Nephron (organoid): ENCODE data around the gene NCBP2.

ENCODE experiments used
- H3K27ac Mint-ChIP-seq, 3 experiments: 2 replicates each; pipeline ENCODE4 v1.8.0; 2020; ENCODE audit warnings: mixed read lengths in 3 of 3, mild to moderate bottlenecking in 2 of 3, moderate library complexity in 1 of 3
- H3K27me3 Mint-ChIP-seq: 2 replicates; pipeline ENCODE4 v1.8.0; 2021; ENCODE audit warnings: low read depth, mild to moderate bottlenecking, moderate library complexity, mixed read lengths
- H3K36me3 Mint-ChIP-seq: 2 replicates; pipeline ENCODE4 v1.8.0; 2020; ENCODE audit warnings: low read depth, mixed read lengths
- H3K4me1 Mint-ChIP-seq: 2 replicates; pipeline ENCODE4 v1.8.0; 2020; ENCODE audit warnings: mixed read lengths
- H3K4me3 Mint-ChIP-seq, 3 experiments: 2 replicates each; pipeline ENCODE4 v1.8.0; 2020; ENCODE audit warnings: mild to moderate bottlenecking in 3 of 3, mixed read lengths in 3 of 3, moderate library complexity in 2 of 3
- H3K9me3 Mint-ChIP-seq: 2 replicates; pipeline ENCODE4 v1.8.0; 2020; ENCODE audit warnings: mixed read lengths
- CTCF ChIP-seq, 3 experiments: fragments of 200-600 bp; sonication (generic); IDR thresholded peaks; one replicate each; pipeline ENCODE4 v1.5.0; 2021; ENCODE audit warnings: antibody characterized with exemption in 3 of 3; ENCODE audit not compliant: unreplicated experiment in 3 of 3

The NCBP2 gene

DNA sequence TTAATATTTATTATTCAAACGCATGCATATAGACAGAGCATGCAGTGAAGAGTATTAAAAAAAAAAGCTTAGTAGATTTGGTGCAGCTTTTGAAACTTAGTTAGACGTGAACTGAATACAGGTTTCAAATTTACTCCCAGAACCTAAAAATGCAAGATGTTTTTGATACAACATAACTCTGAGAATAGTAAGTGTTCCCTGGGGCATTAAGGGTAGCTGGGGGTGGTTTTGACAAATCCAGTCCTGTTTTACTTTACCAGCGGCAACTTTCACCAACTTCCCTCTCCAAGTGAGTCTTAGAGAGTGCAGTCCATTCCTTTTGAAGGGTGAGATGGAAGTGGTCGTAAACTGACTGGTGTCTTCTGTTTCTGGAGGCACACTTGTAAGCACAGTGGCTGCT, 11.2 kb downstream of the NCBP2 start:
- Mint-ChIP-seq H3K27me3 (no peaks in the 10 kb centered on the region), H3K9me3 (no peaks in the 10 kb centered on the region), H3K4me3 (no peak overlapping the region), H3K4me1 (no peaks in the 10 kb centered on the region), H3K36me3 (peaks cover 56% of the 10 kb centered on the region), H3K27ac (no peak overlapping the region)
- no peak for TF ChIP-seq CTCF (IDR thresholded peaks at IDR 0.05; ENCODE audit: unreplicated experiment in 3 of 3)

DNA sequence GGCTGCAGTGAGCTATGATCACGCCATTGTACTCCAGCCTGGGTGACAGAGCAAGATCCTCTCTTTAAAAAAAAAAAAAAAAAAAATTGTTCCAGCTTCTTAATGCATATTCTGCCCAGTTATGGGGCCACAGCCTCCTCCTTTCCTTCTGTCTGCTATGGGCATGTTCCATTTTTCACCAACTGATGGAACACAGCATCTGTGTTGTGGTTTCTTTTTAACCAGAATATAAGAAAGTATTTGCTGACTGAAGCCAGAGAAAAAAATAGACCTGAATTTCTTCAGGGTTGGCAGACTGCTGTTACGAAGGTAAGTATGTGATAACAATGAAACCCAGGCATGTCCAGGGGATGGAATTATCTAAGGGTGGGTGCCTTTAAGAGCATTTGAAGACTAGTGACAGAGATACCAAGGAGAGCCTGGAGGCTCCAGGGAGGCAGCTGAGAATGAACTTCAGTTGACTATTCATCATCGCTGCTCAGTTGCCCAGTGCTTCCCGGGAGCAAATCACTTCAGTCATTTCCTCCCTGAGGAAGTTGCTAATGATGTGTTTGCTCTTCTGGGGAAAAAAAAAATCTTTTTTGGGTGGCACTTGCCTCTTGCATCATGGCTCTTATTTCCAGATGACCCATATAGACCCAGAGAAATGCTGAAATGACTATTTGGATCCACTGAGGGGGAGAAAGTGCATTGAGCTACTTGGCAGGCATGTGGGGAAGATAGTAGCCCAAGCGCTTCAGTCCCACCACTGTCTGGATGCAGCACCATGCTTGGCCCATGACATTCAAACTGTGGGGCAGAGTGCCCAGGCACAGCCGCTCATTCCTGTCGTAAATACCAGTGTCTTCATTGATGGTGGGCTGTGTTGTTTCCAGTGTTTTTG, 14.5 kb downstream of the NCBP2 start:
- Mint-ChIP-seq H3K36me3 (peaks cover 38% of the 10 kb centered on the region), H3K4me1 (no peaks in the 10 kb centered on the region), H3K4me3 (no peak overlapping the region), H3K9me3 (no peaks in the 10 kb centered on the region), H3K27me3 (no peaks in the 10 kb centered on the region), H3K27ac (no peak overlapping the region)
- TF ChIP-seq CTCF (IDR thresholded peaks at IDR 0.05; ENCODE audit: unreplicated experiment in 3 of 3), result no peak

GRCh38 chr3:196920733-196921132, 21.6 kb downstream of the NCBP2 start:
- H3K27ac Mint-ChIP-seq, result no peak overlapping the region
- H3K36me3 Mint-ChIP-seq, result peaks cover 29% of the 10 kb centered on the region
- no peaks in the 10 kb centered on the region for H3K4me1 Mint-ChIP-seq
- no peaks in the 10 kb centered on the region for H3K27me3 Mint-ChIP-seq
- peaks cover 7% of the 10 kb centered on the region for H3K9me3 Mint-ChIP-seq
- H3K4me3 Mint-ChIP-seq, result no peak overlapping the region
- no peak for TF ChIP-seq CTCF (IDR thresholded peaks at IDR 0.05; ENCODE audit: unreplicated experiment in 3 of 3)

DNA sequence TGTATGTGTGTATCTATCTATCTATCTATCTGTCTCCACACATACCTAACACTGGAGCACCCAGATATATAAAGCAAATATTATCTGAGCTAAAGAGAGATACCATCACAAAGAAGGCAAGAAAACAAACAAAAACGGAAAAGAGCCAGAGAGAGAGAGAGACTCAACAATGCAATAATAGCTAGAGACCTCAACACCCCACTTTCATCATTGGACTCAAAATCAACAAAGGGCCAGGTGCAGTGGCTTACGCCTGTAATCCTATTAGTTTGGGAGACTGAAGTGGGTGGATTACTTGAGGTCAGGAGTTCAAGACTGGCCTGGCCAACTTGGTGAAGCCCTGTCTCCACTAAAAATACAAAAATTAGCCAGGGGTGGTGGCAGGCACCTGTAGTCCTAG, 23.4 kb downstream of the NCBP2 start:
- TF ChIP-seq CTCF (IDR thresholded peaks at IDR 0.05; ENCODE audit: unreplicated experiment in 3 of 3), result no peak
- H3K27ac Mint-ChIP-seq, result no peak overlapping the region
- H3K36me3 Mint-ChIP-seq, result peaks cover 46% of the 10 kb centered on the region
- no peaks in the 10 kb centered on the region for H3K27me3 Mint-ChIP-seq
- H3K4me3 Mint-ChIP-seq, result no peak overlapping the region
- H3K4me1 Mint-ChIP-seq, result no peaks in the 10 kb centered on the region
- H3K9me3 Mint-ChIP-seq, result peaks cover 11% of the 10 kb centered on the region

- Mint-ChIP-seq H3K4me3 (no peak overlapping the region), H3K27ac (no peak overlapping the region), H3K9me3 (peaks cover 11% of the 10 kb centered on the region), H3K36me3 (peaks cover 53% of the 10 kb centered on the region), H3K4me1 (no peaks in the 10 kb centered on the region), H3K27me3 (no peaks in the 10 kb centered on the region)
- no peak for TF ChIP-seq CTCF (IDR thresholded peaks at IDR 0.05; ENCODE audit: unreplicated experiment in 3 of 3)
These were observed 25.3 kb downstream of the NCBP2 start for GRCh38 chr3:196916995-196917394.

GRCh38 chr3:196916221-196916620, 26.1 kb downstream of the NCBP2 start:
- peaks cover 11% of the 10 kb centered on the region for H3K9me3 Mint-ChIP-seq
- TF ChIP-seq CTCF (IDR thresholded peaks at IDR 0.05; ENCODE audit: unreplicated experiment in 3 of 3), result no peak
- H3K27me3 Mint-ChIP-seq, result no peaks in the 10 kb centered on the region
- no peak overlapping the region for H3K4me3 Mint-ChIP-seq
- no peaks in the 10 kb centered on the region for H3K4me1 Mint-ChIP-seq
- peaks cover 52% of the 10 kb centered on the region for H3K36me3 Mint-ChIP-seq
- no peak overlapping the region for H3K27ac Mint-ChIP-seq
